Measurements from ENCODE around the gene WNT7B.

GRCh38 chr22:45891021-45891421 lies 85.9 kb downstream of the WNT7B start:
- TF ChIP-seq CTCF (conservative IDR thresholded peaks at IDR 0.05; ENCODE audit: low read length), result no peak
- TF ChIP-seq EZH2phosphoT487 (IDR thresholded peaks at IDR 0.05; ENCODE audit: borderline replicate concordance), result no peak

Measured in Loucy (cell line).